Osteocyte (in vitro differentiated cells): ENCODE results near the gene PPOX. TPM values are rescaled to one million over a fixed set of nuclear protein-coding genes. Genes with fewer than 3 reads are reported as not detected.
A peak's percentile ranks its signal among the peaks of the same experiment; 100 is the strongest.

Experiments
- DNase-seq: peaks from one replicate; pipeline ENCODE4 v3.0.0; 2021; ENCODE audit warnings: mixed read lengths; ENCODE audit not compliant: unreplicated experiment; ENCODE audit errors: extremely low spot score
- H3K27ac Mint-ChIP-seq: one replicate; pipeline ENCODE4 v1.8.0; 2021; ENCODE audit warnings: mild to moderate bottlenecking, mixed read lengths; ENCODE audit not compliant: unreplicated experiment
- H3K27me3 Mint-ChIP-seq: one replicate; pipeline ENCODE4 v1.8.0; 2021; ENCODE audit warnings: mixed read lengths; ENCODE audit not compliant: unreplicated experiment
- H3K36me3 Mint-ChIP-seq: one replicate; pipeline ENCODE4 v1.8.0; 2021; ENCODE audit warnings: mixed read lengths; ENCODE audit not compliant: unreplicated experiment
- H3K4me1 Mint-ChIP-seq: one replicate; pipeline ENCODE4 v1.8.0; 2021; ENCODE audit warnings: mixed read lengths; ENCODE audit not compliant: unreplicated experiment
- H3K4me3 Mint-ChIP-seq: one replicate; pipeline ENCODE4 v1.8.0; 2021; ENCODE audit warnings: mild to moderate bottlenecking, moderate library complexity, mixed read lengths; ENCODE audit not compliant: unreplicated experiment
- H3K9me3 Mint-ChIP-seq: one replicate; pipeline ENCODE4 v1.8.0; 2021; ENCODE audit warnings: mixed read lengths; ENCODE audit not compliant: unreplicated experiment
- total RNA-seq: library from RNA; stranded (reverse); gene quantifications from 2 replicates; pipeline ENCODE4 v1.2.1, GENCODE V29; 2021
- TF ChIP-seq, protein P1 (sequence below): fragments of 200-600 bp; sonication (generic); IDR thresholded peaks from 2 replicates; pipeline ENCODE4 v1.5.0; 2021; ENCODE audit warnings: antibody characterized with exemption, mild to moderate bottlenecking, moderate library complexity

The PPOX gene
- total RNA-seq, 1 donor from 2014 or later: 37.9 TPM

DNA sequence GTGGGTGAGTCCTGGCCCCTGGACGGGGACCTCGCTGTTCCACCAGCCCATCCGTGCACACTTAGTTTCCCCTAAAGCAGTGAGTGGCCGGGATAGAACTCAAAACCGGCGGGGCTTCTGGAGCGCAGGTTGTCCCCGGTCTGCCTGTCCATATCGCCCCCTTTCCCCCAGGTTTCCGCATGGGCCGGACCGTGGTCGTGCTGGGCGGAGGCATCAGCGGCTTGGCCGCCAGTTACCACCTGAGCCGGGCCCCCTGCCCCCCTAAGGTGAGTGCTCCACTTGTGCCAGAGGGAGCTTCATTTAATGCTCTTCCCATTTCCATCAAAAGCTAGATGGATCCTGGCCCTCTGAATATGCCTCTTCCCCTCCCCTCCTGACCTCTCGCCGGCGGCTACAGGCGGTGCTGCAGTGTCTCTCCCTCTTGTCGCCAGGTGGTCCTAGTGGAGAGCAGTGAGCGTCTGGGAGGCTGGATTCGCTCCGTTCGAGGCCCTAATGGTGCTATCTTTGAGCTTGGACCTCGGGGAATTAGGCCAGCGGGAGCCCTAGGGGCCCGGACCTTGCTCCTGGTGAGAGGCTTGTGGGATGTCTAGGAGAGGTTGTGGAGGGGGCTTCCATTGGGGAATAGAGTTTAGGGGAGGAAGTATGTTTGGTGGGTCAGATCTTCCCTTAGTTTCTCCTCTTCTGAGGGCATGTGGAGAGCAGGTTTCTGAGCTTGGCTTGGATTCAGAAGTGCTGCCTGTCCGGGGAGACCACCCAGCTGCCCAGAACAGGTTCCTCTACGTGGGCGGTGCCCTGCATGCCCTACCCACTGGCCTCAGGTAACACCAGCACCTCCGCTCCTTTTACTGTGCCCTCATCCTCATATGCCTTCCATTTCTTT, 683 bp downstream of the PPOX start:
- Mint-ChIP-seq H3K4me3 (peak overlapping the region; percentile 90), H3K27me3 (no peaks in the 10 kb centered on the region), H3K27ac (peak overlapping the region; percentile 100), H3K36me3 (peaks cover 25% of the 10 kb centered on the region), H3K4me1 (peaks cover 29% of the 10 kb centered on the region), H3K9me3 (no peaks in the 10 kb centered on the region)
- no peak for DNase-seq
- TF ChIP-seq, protein P1, sequence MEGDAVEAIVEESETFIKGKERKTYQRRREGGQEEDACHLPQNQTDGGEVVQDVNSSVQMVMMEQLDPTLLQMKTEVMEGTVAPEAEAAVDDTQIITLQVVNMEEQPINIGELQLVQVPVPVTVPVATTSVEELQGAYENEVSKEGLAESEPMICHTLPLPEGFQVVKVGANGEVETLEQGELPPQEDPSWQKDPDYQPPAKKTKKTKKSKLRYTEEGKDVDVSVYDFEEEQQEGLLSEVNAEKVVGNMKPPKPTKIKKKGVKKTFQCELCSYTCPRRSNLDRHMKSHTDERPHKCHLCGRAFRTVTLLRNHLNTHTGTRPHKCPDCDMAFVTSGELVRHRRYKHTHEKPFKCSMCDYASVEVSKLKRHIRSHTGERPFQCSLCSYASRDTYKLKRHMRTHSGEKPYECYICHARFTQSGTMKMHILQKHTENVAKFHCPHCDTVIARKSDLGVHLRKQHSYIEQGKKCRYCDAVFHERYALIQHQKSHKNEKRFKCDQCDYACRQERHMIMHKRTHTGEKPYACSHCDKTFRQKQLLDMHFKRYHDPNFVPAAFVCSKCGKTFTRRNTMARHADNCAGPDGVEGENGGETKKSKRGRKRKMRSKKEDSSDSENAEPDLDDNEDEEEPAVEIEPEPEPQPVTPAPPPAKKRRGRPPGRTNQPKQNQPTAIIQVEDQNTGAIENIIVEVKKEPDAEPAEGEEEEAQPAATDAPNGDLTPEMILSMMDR: no peak

GRCh38 chr1:161168906-161169305, 2.7 kb downstream of the PPOX start:
- H3K9me3 Mint-ChIP-seq: no peaks in the 10 kb centered on the region
- TF ChIP-seq, protein P1: no peak
- DNase-seq: no peak
- H3K4me1 Mint-ChIP-seq: peaks cover 42% of the 10 kb centered on the region
- H3K27me3 Mint-ChIP-seq: no peaks in the 10 kb centered on the region
- no peak overlapping the region for H3K4me3 Mint-ChIP-seq
- no peak overlapping the region for H3K27ac Mint-ChIP-seq
- peaks cover 32% of the 10 kb centered on the region for H3K36me3 Mint-ChIP-seq

GRCh38 chr1:161171191-161171590, 5.0 kb downstream of the PPOX start:
- H3K27me3 Mint-ChIP-seq: no peaks in the 10 kb centered on the region
- H3K4me1 Mint-ChIP-seq: peaks cover 40% of the 10 kb centered on the region
- H3K9me3 Mint-ChIP-seq: no peaks in the 10 kb centered on the region
- H3K4me3 Mint-ChIP-seq: no peak overlapping the region
- no peak for DNase-seq
- H3K36me3 Mint-ChIP-seq: peaks cover 37% of the 10 kb centered on the region
- TF ChIP-seq, protein P1: peak; percentile 23
- peak overlapping the region; percentile 18 for H3K27ac Mint-ChIP-seq

- H3K36me3 Mint-ChIP-seq: peaks cover 37% of the 10 kb centered on the region
- no peak overlapping the region for H3K4me3 Mint-ChIP-seq
- TF ChIP-seq, protein P1: no peak
- DNase-seq: no peak
- peaks cover 45% of the 10 kb centered on the region for H3K4me1 Mint-ChIP-seq
- H3K9me3 Mint-ChIP-seq: no peaks in the 10 kb centered on the region
- no peaks in the 10 kb centered on the region for H3K27me3 Mint-ChIP-seq
- peak overlapping the region; percentile 18 for H3K27ac Mint-ChIP-seq
Measured at GRCh38 chr1:161171696-161172095, 5.5 kb downstream of the PPOX start.

- TF ChIP-seq, protein P1: no peak
- no peaks in the 10 kb centered on the region for H3K9me3 Mint-ChIP-seq
- peaks cover 37% of the 10 kb centered on the region for H3K36me3 Mint-ChIP-seq
- peak overlapping the region; percentile 66 for H3K27ac Mint-ChIP-seq
- no peak overlapping the region for H3K4me3 Mint-ChIP-seq
- DNase-seq: no peak
- H3K4me1 Mint-ChIP-seq: peaks cover 44% of the 10 kb centered on the region
- no peaks in the 10 kb centered on the region for H3K27me3 Mint-ChIP-seq
Measured at GRCh38 chr1:161172349-161172748, 6.1 kb downstream of the PPOX start.
